ENCODE data around the gene FHIT.

The FHIT gene

GRCh38 chr3:59824876-59825275 is 1426.4 kb downstream of the FHIT start:
- Histone ChIP-seq H3K4me2 (ENCODE audit: low read length) (no peak overlapping the region), H3K9me3 (ENCODE audit: control insufficient read depth, insufficient read depth, low read length) (no peaks in the 10 kb centered on the region), H3K9me2 (replicated peaks; ENCODE audit: control insufficient read depth, low read length) (no peaks in the 10 kb centered on the region), H3K27me3 (ENCODE audit: control insufficient read depth, low read length) (no peaks in the 10 kb centered on the region), H4K20me1 (ENCODE audit: control insufficient read depth, insufficient read depth, low read depth, low read length) (no peaks in the 10 kb centered on the region), H3K36me3 (ENCODE audit: control insufficient read depth, low read length) (no peaks in the 10 kb centered on the region), H3K27ac (ENCODE audit: low read depth, low read length) (no peak overlapping the region), H3K79me2 (ENCODE audit: control insufficient read depth, low read length) (no peaks in the 10 kb centered on the region), H3K4me3 (ENCODE audit: low read length) (no peak overlapping the region), H3K4me1 (ENCODE audit: control insufficient read depth, low read length) (no peaks in the 10 kb centered on the region), H3F3A (ENCODE audit: control insufficient read depth, insufficient read depth) (no peaks in the 10 kb centered on the region)
- TF ChIP-seq EZH2phosphoT487 (IDR thresholded peaks at IDR 0.05; ENCODE audit: borderline replicate concordance, low read length) (no peak), CTCF (IDR thresholded peaks at IDR 0.05; ENCODE audit: low read depth, low read length, poor library complexity, severe bottlenecking) (no peak)

DNA sequence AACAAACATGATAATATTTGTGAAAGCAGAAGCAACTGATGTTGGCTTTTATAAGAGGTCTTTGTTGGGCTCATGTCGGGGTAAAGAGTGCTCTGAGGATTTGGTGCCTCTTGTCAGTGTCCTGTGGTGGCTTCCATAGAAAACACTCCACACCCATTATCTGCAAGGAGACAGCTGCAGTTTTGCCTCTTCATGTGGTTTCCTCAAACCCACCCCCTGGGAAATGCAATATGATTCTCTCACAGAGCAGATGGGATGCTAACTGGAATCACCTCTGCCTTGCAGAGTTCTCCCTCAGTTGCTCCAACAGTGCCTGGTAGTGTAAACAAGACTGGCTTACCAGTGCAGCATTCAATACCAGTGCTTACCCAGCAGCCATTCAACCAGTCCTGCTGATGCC is 1430.0 kb downstream of the FHIT start:
- TF ChIP-seq EZH2phosphoT487 (IDR thresholded peaks at IDR 0.05; ENCODE audit: borderline replicate concordance, low read length) = no peak
- no peak for TF ChIP-seq CTCF (IDR thresholded peaks at IDR 0.05; ENCODE audit: low read depth, low read length, poor library complexity, severe bottlenecking)
- no peaks in the 10 kb centered on the region for H3K9me2 ChIP-seq (replicated peaks; ENCODE audit: control insufficient read depth, low read length)
- no peaks in the 10 kb centered on the region for H3K79me2 ChIP-seq (ENCODE audit: control insufficient read depth, low read length)
- no peaks in the 10 kb centered on the region for H3F3A ChIP-seq (ENCODE audit: control insufficient read depth, insufficient read depth)
- no peaks in the 10 kb centered on the region for H3K36me3 ChIP-seq (ENCODE audit: control insufficient read depth, low read length)
- H3K4me3 ChIP-seq (ENCODE audit: low read length) = no peak overlapping the region
- H3K27ac ChIP-seq (ENCODE audit: low read depth, low read length) = no peak overlapping the region
- no peaks in the 10 kb centered on the region for H3K9me3 ChIP-seq (ENCODE audit: control insufficient read depth, insufficient read depth, low read length)
- no peaks in the 10 kb centered on the region for H3K4me1 ChIP-seq (ENCODE audit: control insufficient read depth, low read length)
- no peak overlapping the region for H3K4me2 ChIP-seq (ENCODE audit: low read length)
- H4K20me1 ChIP-seq (ENCODE audit: control insufficient read depth, insufficient read depth, low read depth, low read length) = no peaks in the 10 kb centered on the region
- no peaks in the 10 kb centered on the region for H3K27me3 ChIP-seq (ENCODE audit: control insufficient read depth, low read length)

GRCh38 chr3:59820352-59820934 is 1430.8 kb downstream of the FHIT start:
- no peaks in the 10 kb centered on the region for H3K27me3 ChIP-seq (ENCODE audit: control insufficient read depth, low read length)
- H4K20me1 ChIP-seq (ENCODE audit: control insufficient read depth, insufficient read depth, low read depth, low read length) = no peaks in the 10 kb centered on the region
- no peak for TF ChIP-seq EZH2phosphoT487 (IDR thresholded peaks at IDR 0.05; ENCODE audit: borderline replicate concordance, low read length)
- no peak for TF ChIP-seq CTCF (IDR thresholded peaks at IDR 0.05; ENCODE audit: low read depth, low read length, poor library complexity, severe bottlenecking)
- no peak overlapping the region for H3K27ac ChIP-seq (ENCODE audit: low read depth, low read length)
- H3K36me3 ChIP-seq (ENCODE audit: control insufficient read depth, low read length) = no peaks in the 10 kb centered on the region
- H3K9me2 ChIP-seq (replicated peaks; ENCODE audit: control insufficient read depth, low read length) = no peaks in the 10 kb centered on the region
- H3F3A ChIP-seq (ENCODE audit: control insufficient read depth, insufficient read depth) = no peaks in the 10 kb centered on the region
- H3K4me2 ChIP-seq (ENCODE audit: low read length) = no peak overlapping the region
- no peaks in the 10 kb centered on the region for H3K79me2 ChIP-seq (ENCODE audit: control insufficient read depth, low read length)
- no peaks in the 10 kb centered on the region for H3K4me1 ChIP-seq (ENCODE audit: control insufficient read depth, low read length)
- H3K9me3 ChIP-seq (ENCODE audit: control insufficient read depth, insufficient read depth, low read length) = no peaks in the 10 kb centered on the region
- H3K4me3 ChIP-seq (ENCODE audit: low read length) = no peak overlapping the region
